ENCODE results near the gene NARF. TPM values are rescaled to one million over a fixed set of nuclear protein-coding genes. Genes with fewer than 3 reads are reported as not detected.
A peak's percentile ranks its signal among the peaks of the same experiment; 100 is the strongest.

NARF gene
- total and polyA plus RNA-seq, 2 of the 8 experiments (the other 6 are each of a cell fraction or from before 2014, with no cell fraction given) = 97.4 to 131 TPM

GRCh38 chr17:82443465-82444283 lies 14.9 kb upstream of the NARF start:
- H2BK120ac ChIP-seq (replicated peaks; ENCODE audit: low read depth, low read length) = no peak overlapping the region
- H3K4ac ChIP-seq (replicated peaks; ENCODE audit: insufficient read length, low read depth, low read length) = no peak overlapping the region
- DNase-seq (ENCODE audit: low read depth in 1 of 2, low spot score in 2 of 2) = no peak
- no peaks in the 10 kb centered on the region for H3K27me3 ChIP-seq (replicated peaks in 1 of 4; ENCODE audit: control insufficient read depth in 3 of 4, extremely low read depth in 1 of 4, insufficient read depth in 3 of 4, low read length in 3 of 4)
- H3K14ac ChIP-seq (ENCODE audit: insufficient read length) = no peak overlapping the region
- no peak for FAIRE-seq
- H2BK12ac ChIP-seq (ENCODE audit: low read depth, low read length) = no peak overlapping the region
- H3K79me1 ChIP-seq (ENCODE audit: low read depth, low read length) = no peaks in the 10 kb centered on the region; the same call in 1 of the 2 replicates
- peaks cover 4 to 17% (median 12%) of the 10 kb centered on the region in 4 experiments; a peak in 4 of 8 replicates for H3K36me3 ChIP-seq (ENCODE audit: control insufficient read depth in 2 of 4, insufficient read depth in 4 of 4, low read length in 3 of 4)
- H4K5ac ChIP-seq (ENCODE audit: insufficient read length, low read depth, low read length) = no peak overlapping the region
- H3K9ac ChIP-seq (replicated peaks in 1 of 4; ENCODE audit: extremely low read depth in 1 of 4, low read depth in 3 of 4, low read length in 3 of 4) = no peak overlapping the region
- no peak overlapping the region for H3K4me3 ChIP-seq (ENCODE audit: extremely low read depth in 1 of 4, insufficient read depth in 2 of 4, low read depth in 3 of 4, low read length in 4 of 4)
- no peak overlapping the region for H3K27ac ChIP-seq (ENCODE audit: low read depth, low read length)
- no peak overlapping the region for H3K56ac ChIP-seq (replicated peaks; ENCODE audit: insufficient read length, low read depth, low read length)
- no peaks in the 10 kb centered on the region for H3K23me2 ChIP-seq (ENCODE audit: low read depth, low read length)
- no peak overlapping the region for H4K91ac ChIP-seq (replicated peaks; ENCODE audit: insufficient read length, low read length)
- no peaks in the 10 kb centered on the region for H3K9me3 ChIP-seq (ENCODE audit: insufficient read depth in 2 of 2, low read depth in 1 of 2, low read length in 1 of 2)
- H4K8ac ChIP-seq (ENCODE audit: extremely low read depth, insufficient read depth, low read length) = no peak overlapping the region; the same call in 1 of the 2 replicates
- H2BK20ac ChIP-seq (ENCODE audit: low read length) = no peak overlapping the region
- 93% methylated on average over 31 of the region's 40 CpGs; no CpG with 5 or more reads in 1 of the 2 experiments for WGBS, 2 experiments (ENCODE audit: extremely low coverage in 1 of 2, insufficient coverage in 1 of 2, insufficient read length in 1 of 2, insufficient replicate concordance in 2 of 2, low coverage in 1 of 2, low lambda C conversion rate in 2 of 2, missing lambda C conversion rate in 1 of 2)
- no peak overlapping the region for H3K23ac ChIP-seq (ENCODE audit: insufficient read length)
- H2BK5ac ChIP-seq (ENCODE audit: low read depth, low read length) = no peak overlapping the region
- H2BK15ac ChIP-seq (ENCODE audit: low read length) = no peak overlapping the region
- peaks cover 0 to 18% (median 8%) of the 10 kb centered on the region in 4 experiments; a peak in 6 of 7 replicates for H3K4me1 ChIP-seq (replicated peaks in 1 of 4; ENCODE audit: control insufficient read depth in 3 of 4, insufficient read depth in 4 of 4, low read length in 3 of 4)
- H4K20me1 ChIP-seq (replicated peaks in 1 of 2; ENCODE audit: control insufficient read depth in 1 of 2, insufficient read depth in 2 of 2, low read length in 2 of 2) = peaks cover 2 to 31% of the 10 kb centered on the region in 2 experiments
- POLR2A ChIA-PET (ENCODE audit: partially characterized antibody) = interaction anchor here (0.9 to 3.9 kb wide), 4 partner anchors 10 to 25 kb away, joined by 3 to 19 read pairs (median 5); no protein-coding TSS in a partner anchor
- no peak overlapping the region for H3K18ac ChIP-seq (ENCODE audit: extremely low read depth, low read length)
- TF ChIP-seq CHD1 (IDR thresholded peaks at IDR 0.05; ENCODE audit: low read depth, low read length) (no peak), KDM1A (IDR thresholded peaks at IDR 0.05; ENCODE audit: borderline replicate concordance, low read length) (no peak), SRF (IDR thresholded peaks at IDR 0.05; ENCODE audit: low read depth, low read length) (no peak), RNF2 (IDR thresholded peaks at IDR 0.05; ENCODE audit: borderline replicate concordance, low read depth, low read length, missing control alignments, poor library complexity, severe bottlenecking) (no peak), EGR1 (IDR thresholded peaks at IDR 0.05; ENCODE audit: borderline replicate concordance, low read depth, low read length) (no peak), POLR2A (IDR thresholded peaks at IDR 0.05; ENCODE audit: control extremely low read depth in 1 of 2, low read depth in 2 of 2, low read length in 2 of 2) (peak in 1 of 2 experiments; percentile 32; a peak in 1 of 3 replicates), JUN (IDR thresholded peaks at IDR 0.05; ENCODE audit: low read depth, low read length) (no peak), POLR2AphosphoS5 (IDR thresholded peaks at IDR 0.05; ENCODE audit: low read depth, low read length) (0 out of 2 replicates have a peak, but pooled peaks have one; percentile 44)
- no peak overlapping the region for H2AK5ac ChIP-seq (ENCODE audit: low read depth, low read length)
- no peak overlapping the region for H3K4me2 ChIP-seq (ENCODE audit: insufficient read depth in 1 of 2, low read depth in 2 of 2, low read length in 2 of 2)
- CTCF ChIA-PET (ENCODE audit: partially characterized antibody) = interaction anchor here (1.7 kb wide), 1 partner anchor 19 kb away, joined by 6 read pairs; no protein-coding TSS in a partner anchor
- H2AFZ ChIP-seq (ENCODE audit: low read length) = no peak overlapping the region
- no peaks in the 10 kb centered on the region; a peak in 1 of 4 replicates for H3K79me2 ChIP-seq (ENCODE audit: control insufficient read depth in 1 of 2, insufficient read depth in 2 of 2, low read length in 2 of 2)
